HepG2 (cell line): ENCODE data around the gene TNP2. TPM values are rescaled to one million over a fixed set of nuclear protein-coding genes. Genes with fewer than 3 reads are reported as not detected.

Experiments used
- CHD2 ChIP-seq: IDR thresholded peaks from 2 replicates; pipeline ENCODE4 v1.6.1; 2011; ENCODE audit warnings: low read depth, low read length, improper control_type of control experiment
- EP300 ChIP-seq, 3 experiments: sonication (generic) in 1 of 3; formaldehyde crosslinking in 1 of 3; IDR thresholded peaks; 2 replicates each; pipeline versions ENCODE4 v1.5.1 to v1.6.1; 2011 to 2020; ENCODE audit warnings: low read depth in 2 of 3, low read length in 2 of 3, borderline replicate concordance in 1 of 3, improper control_type of control experiment in 1 of 3, mild to moderate bottlenecking in 1 of 3, missing genetic modification reagents in 1 of 3, moderate library complexity in 1 of 3
- HNF1A ChIP-seq, 2 experiments: sonication (generic) in 1 of 2; formaldehyde crosslinking in 1 of 2; IDR thresholded peaks; 2 replicates each; pipeline versions ENCODE4 v1.4.0 to v1.6.1; 2016 to 2020; ENCODE audit warnings: borderline replicate concordance in 1 of 2, low read depth in 1 of 2, mild to moderate bottlenecking in 1 of 2, missing genetic modification reagents in 1 of 2
- KAT7 ChIP-seq: IDR thresholded peaks from 2 replicates; pipeline ENCODE4 v1.6.1; 2018; ENCODE audit warnings: borderline replicate concordance, missing compliant biosample characterization
- LBX2 ChIP-seq: sonication (generic); formaldehyde crosslinking; IDR thresholded peaks from 2 replicates; pipeline ENCODE4 v1.5.0; 2020; ENCODE audit warnings: missing genetic modification reagents, mild to moderate bottlenecking, borderline replicate concordance
- MIER3 ChIP-seq: IDR thresholded peaks from 2 replicates; pipeline ENCODE4 v1.6.1; 2016; ENCODE audit warnings: missing compliant biosample characterization, borderline replicate concordance
- SP1 ChIP-seq, 2 experiments: fragments of 450-650 bp in 1 of 2; sonication (generic) in 1 of 2; formaldehyde crosslinking in 1 of 2; IDR thresholded peaks; 2 replicates each; pipeline versions ENCODE4 v1.4.0 to v1.6.1; 2016 to 2020; ENCODE audit warnings: missing genetic modification reagents in 1 of 2
- TEF ChIP-seq: sonication (generic); formaldehyde crosslinking; IDR thresholded peaks from 2 replicates; pipeline ENCODE4 v1.5.0; 2020; ENCODE audit warnings: missing genetic modification reagents
- ZBTB40 ChIP-seq, 2 experiments: fragments of 450-650 bp in 1 of 2; sonication (generic) in 1 of 2; formaldehyde crosslinking in 1 of 2; IDR thresholded peaks; 2 replicates each; pipeline versions ENCODE4 v1.6.1 to v1.8.0; 2016 to 2022; ENCODE audit warnings: antibody characterized with exemption in 1 of 2, mild to moderate bottlenecking in 1 of 2, missing genetic modification reagents in 1 of 2
- ZNF367 ChIP-seq: sonication (generic); formaldehyde crosslinking; IDR thresholded peaks from 2 replicates; pipeline ENCODE4 v1.4.0; 2020; ENCODE audit warnings: missing genetic modification reagents, borderline replicate concordance
- ZNF737 ChIP-seq: sonication (generic); formaldehyde crosslinking; IDR thresholded peaks from 2 replicates; pipeline ENCODE4 v1.5.0; 2020; ENCODE audit warnings: missing genetic modification reagents, mild to moderate bottlenecking, borderline replicate concordance
- polyA plus RNA-seq, 8 experiments: library from polyadenylated mRNA; depleted of rRNA in 3 of 8; stranded (reverse) in 7 of 8; unstranded in 1 of 8; fragments of >200 nt; fragmentation: Illumina TruSeq in 4 of 8; extraction: Trizol in 4 of 8; gene quantifications; 2 replicates each; pipeline versions ENCODE4 v1.2.1 to v1.2.3, GENCODE V29; 2011 to 2016; ENCODE audit warnings: low read depth in 4 of 8, missing spikeins in 1 of 8, mixed read lengths in 1 of 8; ENCODE audit not compliant: insufficient read depth in 1 of 8
- total RNA-seq, 5 experiments: library from RNA; depleted of rRNA; stranded (reverse); fragments of >200 nt; fragmentation: Illumina TruSeq; extraction: Trizol; gene quantifications; 2 replicates each; pipeline ENCODE4 v1.2.3, GENCODE V29; 2016; ENCODE audit warnings: low read depth in 1 of 5

Gene TNP2
- total and polyA plus RNA-seq, 2 of the 13 experiments (the other 11 are each of a cell fraction or from before 2014, with no cell fraction given), result not detected

GRCh38 chr16:11296706-11297491, 27.8 kb upstream of the TNP2 start (continued):
- TF ChIP-seq EP300 (IDR thresholded peaks at IDR 0.05; ENCODE audit: low read depth in 2 of 2, low read length in 2 of 2) (peak in 1 of 2 experiments; percentile 36; a peak in 1 of 4 replicates), EP300 (CRISPR knock-in tag; IDR thresholded peaks at IDR 0.05; ENCODE audit: borderline replicate concordance) (no peak), MIER3 (CRISPR knock-in tag) (peak; percentile 50), LBX2 (0 out of 2 replicates have a peak, but pooled peaks have one; percentile 9), ZNF367 (CRISPR knock-in tag) (no peak), CHD2 (no peak), ZBTB40 (IDR thresholded peaks at IDR 0.05) (no peak), ZBTB40 (CRISPR knock-in tag; IDR thresholded peaks at IDR 0.05) (0 out of 2 replicates have a peak, but pooled peaks have one; percentile 48), SP1 (IDR thresholded peaks at IDR 0.05) (no peak), SP1 (CRISPR knock-in tag; IDR thresholded peaks at IDR 0.05) (no peak; the same call in 1 of the 2 replicates), ZNF737 (CRISPR knock-in tag) (no peak), TEF (CRISPR knock-in tag) (peak; percentile 59; the same call in 1 of the 2 replicates), KAT7 (CRISPR knock-in tag) (peak; percentile 61; the same call in 1 of the 2 replicates), HNF1A (IDR thresholded peaks at IDR 0.05; ENCODE audit: low read depth) (peak; percentile 92), HNF1A (CRISPR knock-in tag; IDR thresholded peaks at IDR 0.05; ENCODE audit: borderline replicate concordance) (peak; percentile 95)
